Ramos (cell line): ENCODE results near the gene ZDHHC14.

ENCODE experiments used
- in situ Hi-C: fragments of 300-500 bp; cut with MboI; formaldehyde crosslinking; loops from one replicate; pipeline ENCODE4 v1.14.3; 2022; ENCODE audit warnings: low sequenced_read_pairs; ENCODE audit not compliant: unreplicated experiment

ZDHHC14 gene

DNA sequence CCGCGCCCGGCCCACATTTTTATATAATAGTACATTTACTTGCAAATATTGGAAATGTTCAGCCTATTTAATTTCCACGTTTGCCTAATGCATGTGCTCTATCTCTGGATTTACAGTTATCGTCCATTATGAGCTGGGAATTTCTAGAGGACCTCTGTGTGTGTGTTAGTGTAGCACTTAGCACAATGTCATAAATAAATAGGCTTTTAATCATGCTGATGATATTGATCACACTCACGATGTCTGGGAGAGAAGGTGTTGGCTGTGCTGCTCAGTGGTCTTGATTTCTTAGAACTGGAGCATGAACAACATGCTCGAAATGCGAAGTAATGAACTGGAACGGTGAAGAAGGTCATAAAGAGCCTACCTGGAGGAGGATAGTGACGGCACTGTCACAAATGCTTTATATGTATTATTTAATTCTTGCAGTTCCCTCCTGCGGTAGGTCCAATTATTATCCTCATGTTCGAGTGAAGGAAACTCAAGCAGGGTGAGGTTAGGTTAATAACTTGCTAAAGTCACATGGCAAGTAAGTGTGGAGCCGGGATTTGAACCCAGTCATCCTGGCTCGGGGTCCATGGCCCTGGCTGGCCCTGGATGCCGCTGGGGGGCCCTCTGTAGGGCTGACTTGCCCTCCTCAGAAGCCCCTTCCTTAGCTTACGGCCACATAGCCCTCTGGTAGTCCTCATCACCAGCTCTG, 130.8 kb downstream of the ZDHHC14 start:
- in situ Hi-C loops = no loop called here

- in situ Hi-C loops = no loop called here
Measured at GRCh38 chr6:157512382-157512682, 131.3 kb downstream of the ZDHHC14 start.

DNA sequence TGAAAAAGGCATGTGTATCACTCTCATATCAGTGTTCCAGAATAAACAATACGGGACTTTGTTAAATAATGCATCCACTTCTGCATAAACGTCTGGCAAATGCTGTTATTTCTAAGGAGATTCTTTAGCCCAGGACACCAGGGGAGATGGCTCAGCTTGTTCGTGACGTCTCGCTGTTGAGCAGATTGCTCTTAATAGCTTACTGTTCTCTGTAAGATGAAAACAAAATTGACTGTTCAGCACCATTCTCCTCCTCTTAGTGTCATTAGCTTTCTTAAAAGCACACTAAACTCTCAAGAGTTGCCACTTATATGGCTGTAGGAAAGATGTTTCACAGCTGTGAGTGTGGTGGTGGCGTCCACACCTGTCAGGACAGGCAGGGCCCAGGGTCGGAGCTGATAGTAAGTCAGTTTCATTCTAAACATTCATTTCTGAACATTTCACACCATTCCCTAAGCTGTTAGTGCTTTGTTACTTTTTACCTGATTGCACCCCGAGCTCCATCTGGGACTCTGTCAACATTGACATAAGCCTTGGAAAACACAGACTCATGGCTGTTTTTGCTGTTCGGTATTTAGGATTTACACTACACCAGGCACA, 132.1 kb downstream of the ZDHHC14 start:
- in situ Hi-C loops = no loop called here

GRCh38 chr6:157513619-157514485, 132.9 kb downstream of the ZDHHC14 start:
- in situ Hi-C loops = no loop called here

DNA sequence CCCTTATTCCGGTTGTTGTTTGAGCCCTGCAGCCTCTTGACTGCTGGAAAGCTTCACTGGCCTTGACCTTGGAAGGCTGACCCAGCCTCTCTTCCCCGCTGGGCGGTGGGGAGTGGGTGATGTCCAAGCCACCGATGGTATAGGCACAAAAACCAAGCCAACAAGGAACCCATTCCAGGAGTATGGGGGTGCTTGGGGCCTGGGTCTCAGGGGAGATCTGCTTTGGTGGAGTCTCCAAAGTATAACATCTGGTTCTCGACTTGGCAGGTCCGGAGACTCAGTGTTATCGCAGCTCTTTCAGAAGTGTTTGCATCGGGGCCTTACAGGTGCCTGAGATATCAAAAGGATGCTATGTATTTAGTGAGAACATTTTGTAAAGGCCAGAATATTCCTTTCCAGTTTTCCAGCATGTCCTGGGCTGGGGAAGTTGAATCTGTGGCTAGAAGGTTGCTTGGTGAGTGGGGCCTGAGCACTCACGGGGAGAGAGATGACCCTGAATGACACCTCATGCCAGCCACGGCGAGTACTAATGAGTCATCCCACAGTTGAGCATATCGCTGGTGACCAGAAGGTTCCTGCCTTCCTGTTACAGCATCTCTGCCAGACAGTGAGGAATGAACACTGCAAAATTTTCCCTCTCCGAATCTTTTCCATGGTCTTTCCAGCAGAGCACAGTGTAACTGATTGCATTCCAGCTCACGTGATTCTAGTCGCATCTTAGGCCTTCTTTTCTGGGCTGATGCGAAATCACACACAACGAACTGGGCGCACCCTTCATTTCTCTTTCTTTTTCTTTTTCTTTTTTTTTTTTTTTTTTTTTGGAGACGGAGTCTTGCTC, 133.9 kb downstream of the ZDHHC14 start:
- in situ Hi-C loops = no loop called here

DNA sequence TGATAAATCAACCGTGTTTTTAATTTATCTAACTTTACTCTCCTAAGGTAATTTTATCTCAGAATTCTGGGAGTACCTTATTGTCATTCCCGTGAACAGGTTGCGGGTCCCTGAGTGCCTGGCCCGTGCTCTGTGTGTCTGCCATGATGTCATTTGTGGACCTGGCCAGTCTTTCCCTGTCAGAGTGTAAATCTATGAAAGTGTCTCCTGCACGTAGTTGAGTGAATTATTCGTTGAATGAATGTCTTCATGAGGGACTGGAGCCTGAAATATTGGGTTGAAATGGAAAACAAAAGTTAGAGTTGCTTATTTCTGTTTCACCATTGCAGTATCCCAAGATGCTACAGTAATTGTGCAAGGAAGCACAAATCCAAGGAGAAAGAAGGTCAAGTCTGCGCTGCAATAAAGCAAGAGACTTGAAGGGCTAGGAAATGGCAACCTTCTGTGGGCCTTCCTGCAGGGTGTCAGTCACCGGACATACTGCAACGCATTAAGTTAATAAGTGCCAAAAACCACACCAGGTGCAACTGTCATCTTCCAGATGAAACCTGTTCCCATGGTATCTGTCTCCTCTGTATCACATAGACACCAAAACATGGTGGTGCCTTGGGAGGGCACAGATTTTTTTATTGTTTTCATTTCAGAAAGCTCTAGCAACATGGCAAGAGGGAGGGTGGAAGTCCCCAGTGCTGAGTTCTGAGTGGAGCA, 135.5 kb downstream of the ZDHHC14 start:
- in situ Hi-C loops = no loop called here

GRCh38 chr6:157517601-157518359, 136.8 kb downstream of the ZDHHC14 start:
- in situ Hi-C loops = no loop called here

- in situ Hi-C loops = no loop called here
Measured at GRCh38 chr6:157518397-157519250, 137.6 kb downstream of the ZDHHC14 start.

- in situ Hi-C loops = no loop called here
Measured at GRCh38 chr6:157519255-157520116, 138.5 kb downstream of the ZDHHC14 start.

- in situ Hi-C loops = no loop called here
Measured at GRCh38 chr6:157520117-157520406, 139.1 kb downstream of the ZDHHC14 start.

GRCh38 chr6:157520596-157521361, 139.8 kb downstream of the ZDHHC14 start:
- in situ Hi-C loops = no loop called here

- in situ Hi-C loops = no loop called here
Measured at GRCh38 chr6:157521362-157522335, 140.7 kb downstream of the ZDHHC14 start.

- in situ Hi-C loops = no loop called here
Measured at GRCh38 chr6:157522472-157522871, 141.5 kb downstream of the ZDHHC14 start.

- in situ Hi-C loops = no loop called here
Measured at GRCh38 chr6:157524735-157525134, 143.7 kb downstream of the ZDHHC14 start.

- in situ Hi-C loops = no loop called here
Measured at GRCh38 chr6:157525292-157525889, 144.4 kb downstream of the ZDHHC14 start.
